HepG2 (cell line): ENCODE data around the gene RNGTT.

Experiments used
- CTCF ChIP-seq: sonication (generic); formaldehyde crosslinking; IDR thresholded peaks from 2 replicates; pipeline ENCODE4 v1.5.0; 2020; ENCODE audit warnings: mild to moderate bottlenecking, missing genetic modification reagents, moderate library complexity
- HMG20B ChIP-seq: conservative IDR thresholded peaks from 2 replicates; pipeline ENCODE4 v1.6.1; 2016; ENCODE audit warnings: missing genetic modification reagents, missing compliant biosample characterization
- UBTF ChIP-seq: sonication (generic); formaldehyde crosslinking; IDR thresholded peaks from 2 replicates; pipeline ENCODE4 v1.4.0; 2020; ENCODE audit warnings: mild to moderate bottlenecking, missing genetic modification reagents
- ZIK1 ChIP-seq: sonication (generic); formaldehyde crosslinking; IDR thresholded peaks from 2 replicates; pipeline ENCODE4 v1.5.0; 2020; ENCODE audit warnings: mild to moderate bottlenecking, low read depth, missing genetic modification reagents, borderline replicate concordance
- ZNF503 ChIP-seq: sonication (generic); formaldehyde crosslinking; IDR thresholded peaks from 2 replicates; pipeline ENCODE4 v1.4.0; 2020; ENCODE audit warnings: missing genetic modification reagents

- TF ChIP-seq CTCF (CRISPR knock-in tag) (no peak), ZNF503 (CRISPR knock-in tag) (no peak), ZIK1 (no peak), HMG20B (CRISPR knock-in tag) (no peak), UBTF (no peak)
Measured at GRCh38 chr6:89007209-89008000, 44.0 kb upstream of the RNGTT start.
